Stimulated activated CD4-positive, alpha-beta T cell treated with anti-CD3 and anti-CD28 coated beads, Interleukin-15, amount 100 ng/mL, for 48 hours (primary cell): ENCODE results near the gene CDC42EP1.
"Not testable (repeated sequence)": the region's sequence is repeated elsewhere in the genome, so short reads cannot be mapped to it uniquely, and the experiment has no call there.

ENCODE experiments used
- DNase-seq, 2 donors: peaks; one replicate each; pipeline ENCODE4 v3.0.0-alpha.2; 2020; ENCODE audit warnings: low read depth in 2 of 2

Gene CDC42EP1

DNA sequence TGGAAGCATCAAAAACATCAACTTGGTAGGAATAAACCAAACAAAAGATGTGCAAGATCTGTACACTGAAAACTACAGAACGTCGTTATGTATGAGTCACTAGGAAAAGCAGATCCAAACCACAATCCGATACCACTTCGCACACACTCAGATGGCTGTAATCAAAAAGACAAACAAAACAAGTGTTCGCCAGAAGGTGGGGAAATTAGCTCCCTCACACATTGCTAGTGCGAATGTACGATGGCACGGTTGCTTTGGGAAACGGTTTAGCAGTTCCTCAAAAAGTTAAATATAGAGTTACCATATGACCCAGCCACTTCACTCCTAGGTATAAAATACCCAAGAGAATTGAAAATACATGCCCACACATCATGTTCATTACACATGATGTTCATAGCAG is 26.3 kb upstream of the CDC42EP1 start:
- DNase-seq, result no peak

DNA sequence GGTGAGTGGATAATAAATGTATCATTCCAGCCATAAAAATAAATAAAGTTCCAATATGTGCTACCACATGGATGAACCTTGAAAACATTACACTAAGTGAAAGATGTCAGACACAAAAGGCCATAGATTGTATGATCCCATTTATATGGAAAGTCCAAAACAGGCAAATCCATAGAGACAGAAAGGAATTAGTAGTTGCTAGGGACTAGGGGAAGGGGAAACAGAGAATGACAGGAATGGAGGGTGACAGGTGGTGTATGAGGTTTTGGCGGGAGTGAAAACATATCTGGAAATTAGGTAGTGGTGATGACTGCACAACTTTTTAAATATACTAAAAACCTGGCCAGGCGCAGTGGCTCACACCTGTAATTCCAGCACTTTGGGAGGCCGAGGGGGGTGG is 25.8 kb upstream of the CDC42EP1 start:
- DNase-seq, result no peak

DNA sequence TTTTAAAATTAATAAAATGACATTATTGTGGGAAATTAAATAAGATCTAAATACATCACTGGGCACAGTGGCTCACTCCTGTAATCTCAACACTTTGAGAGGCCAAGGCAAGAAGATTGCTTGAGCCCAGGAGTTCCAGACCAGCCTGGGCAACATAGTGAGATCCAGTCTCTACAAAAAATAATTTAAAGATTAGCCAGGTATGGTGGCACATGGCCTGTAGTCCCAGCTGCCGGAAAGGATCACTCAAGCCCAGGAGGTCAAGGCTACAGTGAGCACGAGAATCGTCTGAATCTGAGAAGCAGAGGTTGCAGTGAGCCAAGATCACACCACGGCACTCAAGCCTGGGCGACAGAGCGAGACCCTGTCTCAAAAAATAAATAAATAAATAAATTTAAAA is 25.1 kb upstream of the CDC42EP1 start:
- DNase-seq, result no peak

DNA sequence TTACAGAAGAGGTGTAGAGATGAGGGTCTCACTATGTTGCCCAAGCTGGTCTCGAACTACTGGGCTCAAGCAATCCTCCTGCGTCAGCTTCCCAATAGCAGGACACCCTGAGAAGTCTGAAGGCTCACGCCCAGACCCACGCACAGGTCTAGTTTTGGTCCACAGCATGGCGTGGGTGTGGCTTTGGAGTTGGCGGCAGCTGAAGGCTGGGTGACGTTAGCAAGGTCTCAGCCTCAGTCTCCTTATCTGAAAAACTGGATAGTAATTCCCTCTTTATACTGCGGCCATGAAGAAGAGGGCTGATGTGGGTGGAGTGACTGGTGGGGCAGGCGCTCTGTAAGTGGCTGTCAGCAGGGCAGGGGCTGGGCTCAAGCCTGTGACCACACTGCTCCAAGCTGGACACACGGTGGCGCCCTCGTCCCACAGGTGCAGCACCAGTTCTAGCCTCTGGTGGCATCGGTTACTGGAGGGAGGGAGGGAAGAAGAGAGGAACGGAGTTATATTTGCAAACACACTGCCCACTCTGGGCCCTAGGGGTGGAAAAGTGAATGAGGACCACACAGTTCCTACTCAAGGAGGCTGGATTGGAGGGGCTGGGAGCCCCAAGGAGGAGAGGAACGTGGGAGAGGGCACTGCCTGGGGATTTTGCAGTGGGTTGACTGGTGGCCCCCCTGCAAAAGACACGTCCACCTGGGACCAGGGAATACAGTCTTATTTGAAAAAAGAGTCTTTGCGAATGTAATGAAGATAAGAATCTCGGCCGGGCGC is 21.5 kb upstream of the CDC42EP1 start:
- DNase-seq, result peak; percentile 86 to 92

GRCh38 chr22:37539790-37540189 is 20.5 kb upstream of the CDC42EP1 start:
- DNase-seq, result not testable (repeated sequence)

DNA sequence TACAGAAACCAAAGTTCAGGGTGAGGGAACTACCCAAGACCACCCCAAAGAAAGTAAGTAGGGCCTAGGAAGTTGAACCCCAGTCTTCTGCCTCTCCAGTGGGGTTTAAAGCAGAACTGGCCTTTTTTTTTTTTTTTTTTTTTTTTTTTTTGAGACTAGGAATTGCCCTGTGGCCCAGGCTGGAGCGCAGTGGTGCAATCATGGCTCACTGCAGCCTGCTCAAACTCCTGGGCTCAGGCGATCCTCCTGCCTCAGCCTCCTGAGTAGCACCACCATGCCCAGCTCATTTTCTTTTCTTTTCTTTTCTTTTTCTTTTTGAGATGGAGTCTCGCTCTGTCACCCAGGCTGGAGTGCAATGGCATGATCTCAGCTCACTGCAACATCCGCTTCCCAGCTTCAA is 17.9 kb upstream of the CDC42EP1 start:
- not testable (repeated sequence) for DNase-seq

DNA sequence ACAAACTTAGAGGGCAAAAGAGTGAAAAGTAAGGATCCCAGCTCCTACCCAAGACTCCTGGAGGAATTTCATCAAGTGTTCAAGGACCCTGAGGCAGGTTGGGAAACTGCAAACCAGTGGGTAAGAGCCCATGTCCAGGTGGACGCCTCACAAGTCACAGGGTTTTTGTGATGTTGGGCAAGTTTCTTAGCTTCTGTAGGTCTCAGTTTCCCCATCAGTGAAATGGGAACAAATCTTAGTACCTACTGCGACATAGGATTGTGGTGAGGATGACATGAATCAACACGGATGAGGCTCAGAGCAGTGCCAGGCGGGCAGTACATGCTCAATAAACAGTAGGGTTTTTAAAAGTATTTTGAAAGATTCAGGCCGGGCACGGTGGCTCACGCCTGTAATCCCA is 17.3 kb upstream of the CDC42EP1 start:
- DNase-seq, result no peak

DNA sequence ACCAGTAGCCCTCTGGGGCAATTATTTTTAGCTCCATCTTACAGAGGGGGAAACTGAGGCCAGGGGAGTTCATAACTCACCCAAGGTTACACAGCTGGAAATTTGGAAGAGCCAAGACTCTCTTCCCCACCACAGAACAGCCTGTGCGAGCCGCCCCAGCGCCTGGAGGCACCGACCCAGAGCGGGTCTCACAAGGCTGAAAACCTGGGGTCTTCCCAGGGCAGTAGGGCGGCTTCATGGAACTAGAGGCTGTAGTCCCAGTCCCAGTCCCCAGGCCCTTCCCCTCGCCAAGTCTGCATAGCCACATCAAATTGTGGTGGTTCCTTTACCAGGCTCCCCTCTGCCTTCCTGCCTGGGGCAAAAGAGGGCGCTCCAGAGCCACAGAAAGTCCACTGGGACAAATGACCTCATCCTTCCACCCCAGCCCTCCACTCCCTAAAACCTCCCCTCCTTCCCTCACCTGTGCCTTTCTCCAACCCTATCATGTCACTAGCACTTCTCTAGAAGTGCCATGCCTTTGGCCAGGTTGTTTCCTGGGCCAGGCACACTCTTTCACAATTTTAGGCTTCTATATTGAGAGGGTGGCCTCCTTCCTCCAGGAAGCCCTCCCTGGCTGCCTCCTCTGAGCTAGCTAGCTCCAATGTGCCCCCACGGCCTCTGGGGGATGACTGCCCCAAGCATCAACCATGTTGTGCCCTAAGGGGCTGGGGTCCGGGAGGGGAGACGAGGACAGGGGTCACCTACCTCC is 15.2 kb upstream of the CDC42EP1 start:
- DNase-seq, result peak in 1 of 2 donors; percentile 63

DNA sequence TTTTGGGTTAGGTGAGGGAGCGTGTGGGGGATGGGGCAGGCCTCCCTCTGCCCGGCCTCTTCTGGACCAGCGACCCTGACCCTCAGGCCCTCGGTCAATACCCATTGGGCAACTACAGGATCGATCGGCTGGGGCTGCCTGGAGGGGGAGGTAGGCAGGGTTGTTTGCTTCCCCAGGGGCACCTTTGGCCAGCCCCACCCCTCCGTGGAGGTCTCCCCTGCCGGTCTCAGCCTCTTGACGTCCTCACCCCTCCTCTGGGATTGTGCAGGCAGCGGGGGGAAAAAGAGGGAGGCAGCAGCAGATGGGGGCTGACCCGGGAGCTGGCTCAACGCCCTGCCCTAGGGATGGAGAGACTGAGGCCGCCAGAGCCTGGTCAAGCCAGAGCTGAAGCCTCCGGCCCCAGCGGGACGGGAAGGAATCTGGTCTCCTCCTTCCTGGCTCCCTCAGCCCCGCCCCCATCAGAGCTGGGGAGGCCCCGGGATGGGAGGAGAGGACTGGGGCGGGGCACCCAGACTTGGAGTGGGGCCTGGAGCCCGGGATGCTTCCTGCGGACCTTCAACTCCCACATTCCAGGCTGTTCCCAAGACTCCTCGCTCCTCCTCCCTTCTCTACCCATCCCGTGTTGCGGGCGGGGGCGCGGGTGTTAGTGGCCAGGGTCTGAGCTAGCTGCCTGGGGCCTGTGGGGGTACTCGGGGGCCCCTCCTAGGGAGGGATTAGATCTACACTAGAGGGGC is 14.4 kb upstream of the CDC42EP1 start:
- DNase-seq, result no peak

- no peak for DNase-seq
Observed at GRCh38 chr22:37546437-37547250, 13.6 kb upstream of the CDC42EP1 start.

GRCh38 chr22:37547251-37547741 is 13.0 kb upstream of the CDC42EP1 start:
- DNase-seq, result no peak

GRCh38 chr22:37549704-37550059 is 10.6 kb upstream of the CDC42EP1 start:
- no peak for DNase-seq

DNA sequence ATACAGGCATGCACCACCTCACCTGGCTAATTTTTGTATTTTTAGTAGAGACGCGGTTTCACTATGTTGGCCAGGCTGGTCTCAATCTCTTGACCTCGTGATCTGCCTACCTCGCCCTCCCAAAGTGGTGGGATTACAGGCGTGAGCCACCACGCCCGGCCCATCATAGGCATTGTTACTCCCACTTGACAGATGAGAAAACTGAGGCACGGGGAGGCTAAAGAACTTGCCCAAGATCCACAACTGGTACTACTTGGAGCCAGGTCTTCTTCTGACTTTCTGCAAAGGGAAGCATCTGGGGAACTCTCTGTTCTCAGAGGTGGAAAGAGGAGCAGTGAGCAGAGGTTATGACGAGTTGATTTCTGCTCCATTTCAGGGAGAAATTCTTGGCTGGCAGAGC is 9.4 kb upstream of the CDC42EP1 start:
- DNase-seq, result not testable (repeated sequence)

DNA sequence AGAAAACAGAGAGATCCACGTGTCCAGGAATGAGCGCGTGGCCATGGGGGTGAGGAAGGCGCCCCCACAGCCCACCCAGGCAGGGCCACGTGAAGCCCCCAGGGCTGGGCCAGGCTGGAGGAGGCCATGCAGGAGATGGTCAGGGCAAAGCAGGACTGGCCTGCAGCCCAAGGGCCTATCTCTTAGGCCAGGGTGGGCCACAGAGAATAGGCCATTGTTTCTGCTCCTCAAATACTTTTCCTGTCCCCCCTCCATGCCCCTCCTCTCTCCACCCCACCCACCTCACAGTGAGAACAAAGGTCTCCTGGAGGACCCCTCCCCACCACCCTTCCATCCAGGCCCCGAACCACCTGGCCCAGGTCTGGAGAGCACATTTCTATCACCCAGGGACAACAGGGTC is 8.3 kb upstream of the CDC42EP1 start:
- no peak for DNase-seq

DNA sequence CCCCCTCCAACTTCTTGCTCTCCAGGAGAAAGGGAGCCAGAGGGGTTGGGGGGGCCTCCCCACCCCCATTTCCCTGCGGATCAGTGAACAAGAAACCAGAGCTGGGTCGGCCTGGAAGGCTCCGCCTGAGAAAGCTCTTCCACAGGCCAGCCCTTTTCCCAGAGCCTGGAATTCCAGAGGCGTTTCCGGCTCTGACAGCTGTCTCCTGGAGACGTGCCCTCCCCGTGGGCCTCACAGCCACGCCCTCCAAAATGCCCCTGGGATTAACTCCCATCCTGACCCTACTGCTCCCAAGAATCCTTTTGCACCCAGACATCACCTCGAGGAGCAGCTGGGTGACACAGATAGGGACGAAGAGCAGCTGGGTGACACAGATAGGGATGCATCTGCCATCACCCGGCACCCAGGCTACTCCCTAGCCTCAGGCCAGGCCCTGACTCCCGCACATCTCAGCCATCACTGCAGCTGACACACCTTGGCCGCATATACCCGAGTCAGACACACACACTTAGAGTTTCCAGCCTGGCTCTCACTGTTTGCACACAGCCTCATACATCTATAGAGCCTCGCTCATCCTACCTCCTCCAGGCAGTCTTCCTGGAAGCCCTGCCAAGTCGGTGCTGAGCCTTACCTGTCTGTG is 7.6 kb upstream of the CDC42EP1 start:
- DNase-seq, result no peak

GRCh38 chr22:37553725-37554124 is 6.6 kb upstream of the CDC42EP1 start:
- DNase-seq, result no peak

DNA sequence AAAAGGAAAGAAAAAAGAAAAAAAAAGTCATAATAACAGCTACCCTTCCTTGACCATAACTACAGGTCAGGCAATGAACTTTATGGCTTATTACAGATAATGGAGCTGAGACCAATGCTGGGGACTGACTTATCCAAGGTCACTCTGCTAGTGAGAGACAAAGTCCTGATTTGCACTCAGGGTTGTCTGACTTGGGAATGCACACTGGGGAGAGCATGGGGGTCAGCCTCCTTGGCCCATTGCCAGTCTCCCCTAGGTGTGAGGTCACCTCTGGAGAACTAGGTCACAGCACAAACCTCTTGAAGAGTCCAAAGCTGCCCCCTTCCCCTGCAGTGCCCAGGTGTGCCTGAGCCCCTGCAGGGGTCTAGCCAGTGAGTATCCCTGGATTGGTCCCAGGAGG is 5.3 kb upstream of the CDC42EP1 start:
- DNase-seq, result no peak

GRCh38 chr22:37556710-37557109 is 3.6 kb upstream of the CDC42EP1 start:
- DNase-seq, result no peak

GRCh38 chr22:37557321-37558001 is 2.8 kb upstream of the CDC42EP1 start:
- no peak for DNase-seq

- no peak for DNase-seq
Observed at GRCh38 chr22:37558815-37559214, 1.5 kb upstream of the CDC42EP1 start.

DNA sequence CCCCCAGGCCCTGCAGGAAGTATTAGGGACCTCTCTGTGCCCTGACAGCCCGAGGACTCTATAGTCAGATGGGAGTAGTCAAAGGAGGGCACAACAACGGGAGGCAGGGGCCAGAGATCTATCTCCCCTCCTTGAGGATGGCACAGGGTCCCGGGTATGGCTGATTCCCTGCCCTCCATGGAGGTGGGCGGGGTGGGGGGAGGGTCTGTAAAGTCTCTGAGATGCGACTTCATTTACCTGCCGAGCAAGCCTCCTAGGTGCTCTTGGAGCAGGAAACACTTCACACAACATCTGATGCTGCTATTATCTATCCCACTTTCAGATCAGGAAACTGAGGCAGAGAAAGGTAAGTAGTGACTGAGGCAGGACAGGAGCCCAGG is 769 bp upstream of the CDC42EP1 start:
- DNase-seq, result no peak
